ENCODE results near the gene CCL26. TPM values are rescaled to one million over a fixed set of nuclear protein-coding genes. Genes with fewer than 3 reads are reported as not detected.

CCL26 gene
- total and polyA plus RNA-seq, 10 of the 15 experiments (the other 5 are each of a cell fraction or from before 2014, with no cell fraction given): not detected

DNA sequence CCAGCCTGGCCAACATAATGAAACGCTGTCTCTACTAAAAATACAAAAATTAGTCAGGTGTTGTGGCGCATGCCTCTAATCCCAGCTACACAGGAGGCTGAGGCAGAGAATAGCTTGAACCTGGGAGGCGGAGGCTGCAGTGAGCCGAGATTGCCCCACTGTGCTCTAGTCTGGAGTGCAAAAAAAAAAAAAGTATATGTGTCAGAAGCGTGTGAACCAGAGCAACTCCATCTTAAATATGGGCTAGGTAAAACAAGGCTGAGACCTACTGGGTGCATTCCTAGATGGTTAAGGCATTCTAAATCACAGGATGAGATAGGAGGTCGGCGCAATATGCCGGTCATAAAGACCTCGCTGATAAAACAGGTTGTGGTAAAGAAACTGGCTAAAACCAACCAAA lies 35.4 kb upstream of the CCL26 start:
- Histone ChIP-seq H3K9ac (ENCODE audit: control insufficient read depth, insufficient read depth, low read length) (no peak overlapping the region), H4K20me1 (ENCODE audit: control insufficient read depth, insufficient read depth) (no peaks in the 10 kb centered on the region), H2AFZ (ENCODE audit: control insufficient read depth, low read depth, low read length) (no peak overlapping the region), H3K36me3 (ENCODE audit: control insufficient read depth in 2 of 2, insufficient read depth in 2 of 2, low read length in 1 of 2) (no peaks in the 10 kb centered on the region), H3K4me2 (ENCODE audit: control insufficient read depth, insufficient read depth) (no peak overlapping the region), H3K79me2 (ENCODE audit: control insufficient read depth, insufficient read depth, low read length) (no peaks in the 10 kb centered on the region), H3K9me3 (replicated peaks; ENCODE audit: control insufficient read depth, insufficient read depth, low read length) (peaks cover 5% of the 10 kb centered on the region; the same call in 2 of the 3 replicates), H3K27ac (ENCODE audit: control insufficient read depth, insufficient read depth) (no peak overlapping the region), H3K4me1 (ENCODE audit: control insufficient read depth, insufficient read depth, low read length) (no peaks in the 10 kb centered on the region), H3K27me3 (replicated peaks in 1 of 2; ENCODE audit: control insufficient read depth in 2 of 2, insufficient read depth in 2 of 2, low read length in 1 of 2) (no peaks in the 10 kb centered on the region), H3K4me3 (no peak overlapping the region)
- ChIA-PET CTCF (no interaction called here), SMC1A (ENCODE audit: uncharacterized antibody, unreplicated experiment) (no interaction called here), POLR2A (no interaction called here), RAD21 (ENCODE audit: unreplicated experiment) (no interaction called here)
- ATAC-seq (no peak), FAIRE-seq (no peak), DNase-seq (ENCODE audit: low read depth, low spot score) (no peak)
- BruUV-seq (replicated peaks): no TSS peak
- WGBS (ENCODE audit: insufficient coverage, insufficient replicate concordance, low lambda C conversion rate, missing lambda C conversion rate): 70% methylated on average over 9 of the region's 9 CpGs
- in situ Hi-C loops (cut with MboI): no loop called here
- TF ChIP-seq ZNF384 (IDR thresholded peaks at IDR 0.05; ENCODE audit: borderline replicate concordance, low read depth, low read length) (no peak), STAT1 (conservative IDR thresholded peaks at IDR 0.05) (no peak), TAF1 (IDR thresholded peaks at IDR 0.05; ENCODE audit: borderline replicate concordance, low read depth, low read length) (no peak), ESRRA (IDR thresholded peaks at IDR 0.05; ENCODE audit: low read length) (no peak), GABPA (IDR thresholded peaks at IDR 0.05; ENCODE audit: low read depth) (no peak)
- TF ChIP-seq, protein P1, sequence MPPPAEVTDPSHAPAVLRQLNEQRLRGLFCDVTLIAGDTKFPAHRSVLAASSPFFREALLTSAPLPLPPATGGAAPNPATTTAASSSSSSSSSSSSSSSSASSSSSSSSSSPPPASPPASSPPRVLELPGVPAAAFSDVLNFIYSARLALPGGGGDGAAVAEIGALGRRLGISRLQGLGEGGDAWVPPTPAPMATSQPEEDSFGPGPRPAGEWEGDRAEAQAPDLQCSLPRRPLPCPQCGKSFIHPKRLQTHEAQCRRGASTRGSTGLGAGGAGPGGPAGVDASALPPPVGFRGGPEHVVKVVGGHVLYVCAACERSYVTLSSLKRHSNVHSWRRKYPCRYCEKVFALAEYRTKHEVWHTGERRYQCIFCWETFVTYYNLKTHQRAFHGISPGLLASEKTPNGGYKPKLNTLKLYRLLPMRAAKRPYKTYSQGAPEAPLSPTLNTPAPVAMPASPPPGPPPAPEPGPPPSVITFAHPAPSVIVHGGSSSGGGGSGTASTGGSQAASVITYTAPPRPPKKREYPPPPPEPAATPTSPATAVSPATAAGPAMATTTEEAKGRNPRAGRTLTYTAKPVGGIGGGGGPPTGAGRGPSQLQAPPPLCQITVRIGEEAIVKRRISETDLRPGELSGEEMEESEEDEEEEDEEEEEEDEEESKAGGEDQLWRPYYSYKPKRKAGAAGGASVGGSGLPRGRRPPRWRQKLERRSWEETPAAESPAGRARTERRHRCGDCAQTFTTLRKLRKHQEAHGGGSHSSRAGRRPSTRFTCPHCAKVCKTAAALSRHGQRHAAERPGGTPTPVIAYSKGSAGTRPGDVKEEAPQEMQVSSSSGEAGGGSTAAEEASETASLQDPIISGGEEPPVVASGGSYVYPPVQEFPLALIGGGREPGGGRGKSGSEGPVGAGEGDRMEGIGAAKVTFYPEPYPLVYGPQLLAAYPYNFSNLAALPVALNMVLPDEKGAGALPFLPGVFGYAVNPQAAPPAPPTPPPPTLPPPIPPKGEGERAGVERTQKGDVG (CRISPR knock-in tag; IDR thresholded peaks at IDR 0.05): no peak
- intact Hi-C loops (cut with micrococcal nuclease; ENCODE audit: unreplicated experiment): no loop called here

Measured in GM12878 (cell line).